Hepatocyte (in vitro differentiated cells): ENCODE results near the gene MYO18B.

Experiments
- CTCF ChIP-seq: fragments of 200-600 bp; sonication (generic); IDR thresholded peaks from 2 replicates; pipeline ENCODE4 v1.5.1; 2016; ENCODE audit warnings: antibody characterized with exemption, mild to moderate bottlenecking; ENCODE audit not compliant: poor library complexity
- EZH2 ChIP-seq: fragments of 200-600 bp; sonication (generic); IDR thresholded peaks from 2 replicates; pipeline ENCODE4 v1.6.1; 2016; ENCODE audit warnings: antibody characterized with exemption, mild to moderate bottlenecking, borderline replicate concordance

GRCh38 chr22:25695146-25695545, 46.8 kb upstream of the MYO18B start:
- TF ChIP-seq CTCF (no peak), EZH2 (no peak)
